CD4-positive, alpha-beta T cell treated with Interleukin-21 for 1 hour (primary cell): ENCODE results near the gene DMRT3.
A peak's percentile ranks its signal among the peaks of the same experiment; 100 is the strongest.

Source experiments
- DNase-seq: peaks from one replicate; pipeline ENCODE4 v3.0.0-alpha.2; 2020

Gene DMRT3

GRCh38 chr9:1005043-1005667, 28.7 kb downstream of the DMRT3 start:
- DNase-seq: peak; percentile 18

GRCh38 chr9:1007312-1007711, 30.9 kb downstream of the DMRT3 start:
- no peak for DNase-seq

DNA sequence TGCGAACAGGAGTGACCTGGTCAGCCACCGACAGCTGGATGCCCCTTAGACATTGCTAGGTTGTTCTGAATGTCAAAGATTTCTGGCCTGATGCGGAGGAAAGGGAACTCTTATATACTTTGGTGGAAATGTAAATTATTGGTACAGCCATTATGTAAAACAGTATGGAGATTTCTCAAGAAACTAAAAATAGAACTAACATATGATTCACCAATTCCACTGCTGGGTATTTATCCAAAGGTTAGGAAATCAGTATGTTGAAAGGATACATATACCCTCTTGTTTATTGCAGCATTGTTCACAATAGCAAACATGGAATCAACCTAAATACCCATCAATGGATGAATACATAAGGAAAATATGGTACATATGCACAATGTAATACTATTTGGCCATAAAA, 31.8 kb downstream of the DMRT3 start:
- DNase-seq: no peak

DNA sequence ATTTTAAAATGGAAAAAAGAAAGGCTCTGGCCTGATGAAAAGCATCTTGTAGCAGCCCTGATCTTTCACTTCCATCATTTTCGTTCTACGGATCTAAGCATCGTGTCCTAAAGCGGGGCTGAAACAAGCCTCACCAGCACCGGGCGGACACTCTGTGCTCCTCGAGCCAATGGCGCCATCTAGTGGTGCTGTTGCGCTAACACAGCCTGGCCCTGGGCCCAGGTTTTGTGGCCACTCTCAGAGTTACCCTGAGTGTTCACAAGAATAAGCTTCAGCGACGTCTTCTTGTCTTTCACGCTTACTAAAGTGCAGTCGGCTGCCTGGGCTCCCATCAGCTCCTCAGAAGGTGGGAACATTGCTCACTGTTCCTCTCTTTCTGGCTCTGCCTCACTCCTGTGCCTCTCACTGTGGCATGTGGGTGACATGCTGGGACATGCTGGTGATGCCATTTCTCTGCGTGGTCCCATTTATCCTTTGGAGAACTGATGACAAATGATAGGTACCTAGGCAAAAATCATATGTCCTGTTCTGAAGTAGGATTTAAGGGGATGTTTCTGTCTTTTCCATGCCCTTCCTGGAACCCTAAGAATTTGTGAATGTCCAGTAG, 32.7 kb downstream of the DMRT3 start:
- peak; percentile 68 for DNase-seq

- no peak for DNase-seq
These were observed 36.6 kb downstream of the DMRT3 start for GRCh38 chr9:1013021-1013420.

- DNase-seq: no peak
These were observed 37.8 kb downstream of the DMRT3 start for GRCh38 chr9:1014225-1014624.

- DNase-seq: no peak
These were observed 38.2 kb downstream of the DMRT3 start for GRCh38 chr9:1014640-1015039.

DNA sequence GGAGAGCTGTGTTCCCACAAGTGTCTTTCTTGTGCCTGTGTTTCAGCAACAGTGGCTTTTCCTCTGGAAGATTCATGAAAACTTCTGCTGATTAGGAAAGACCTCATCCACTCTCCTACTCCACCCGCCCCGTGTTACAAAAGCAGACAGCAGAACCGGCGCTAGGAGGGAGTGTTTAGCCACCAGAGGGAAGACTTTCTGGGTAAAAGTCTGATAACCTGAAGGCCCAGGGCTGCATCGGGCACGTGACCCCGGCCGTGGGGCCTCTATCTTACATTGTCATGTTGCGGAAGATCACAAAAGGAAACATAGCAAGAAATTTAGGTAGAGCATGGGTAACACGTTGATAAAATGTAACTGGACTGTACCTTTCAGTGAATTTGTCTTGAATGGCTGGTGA, 41.7 kb downstream of the DMRT3 start:
- peak; percentile 17 for DNase-seq

- DNase-seq: no peak
These were observed 47.7 kb downstream of the DMRT3 start for GRCh38 chr9:1024112-1024511.

- no peak for DNase-seq
These were observed 48.7 kb downstream of the DMRT3 start for GRCh38 chr9:1025131-1025530.

DNA sequence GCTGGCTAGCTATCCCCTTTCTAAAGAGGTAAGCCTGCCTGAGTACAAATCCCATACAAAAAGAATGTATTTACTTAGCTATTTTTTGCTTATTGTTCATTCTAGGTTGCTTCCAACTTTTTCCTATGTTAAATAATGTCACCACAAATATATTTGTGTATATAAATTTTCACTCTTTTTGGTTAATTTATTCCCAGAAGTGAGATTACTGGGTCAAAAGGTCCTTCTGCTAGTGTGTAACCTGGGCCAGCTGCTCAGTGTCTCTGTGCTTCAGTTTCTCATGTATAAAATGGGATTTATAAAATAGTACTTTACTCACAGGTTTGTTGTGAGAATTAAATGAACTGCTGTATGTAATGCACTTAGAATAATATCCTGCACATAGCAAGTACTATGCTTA, 49.8 kb downstream of the DMRT3 start:
- no peak for DNase-seq

- DNase-seq: no peak
These were observed 52.2 kb downstream of the DMRT3 start for GRCh38 chr9:1028501-1029190.

DNA sequence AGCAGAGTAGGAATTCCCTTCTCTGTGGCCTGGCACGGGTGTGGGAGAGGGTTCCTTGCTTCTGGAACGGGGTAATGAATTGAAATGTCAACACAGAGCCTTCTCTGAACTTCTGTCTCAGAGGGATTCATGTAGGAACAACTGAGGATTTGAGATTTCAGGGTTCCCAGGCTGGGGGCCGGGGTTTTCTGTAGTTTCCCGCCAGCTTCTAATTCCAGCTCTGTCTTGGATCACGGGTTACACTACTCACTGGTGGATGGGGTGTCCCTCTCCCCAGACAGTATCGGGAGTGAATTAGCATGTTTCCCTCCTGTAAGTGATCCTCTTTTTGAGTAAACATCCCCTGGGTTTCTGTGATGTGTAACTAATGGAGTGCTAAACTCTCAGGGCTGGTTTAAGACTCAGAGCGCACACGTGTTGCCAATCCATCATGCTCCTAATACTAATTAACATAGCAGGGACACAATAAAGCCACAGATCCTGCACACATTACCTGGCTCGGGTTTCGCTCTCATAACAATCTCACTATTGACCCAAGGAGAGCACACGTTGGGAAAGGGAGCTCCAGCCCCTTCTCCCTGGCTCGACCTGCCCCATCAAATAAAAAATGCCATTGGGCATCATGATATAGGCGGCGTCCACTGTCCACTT, 55.6 kb downstream of the DMRT3 start:
- no peak for DNase-seq

GRCh38 chr9:1034271-1034670, 57.8 kb downstream of the DMRT3 start:
- DNase-seq: no peak

GRCh38 chr9:1039589-1039988, 63.1 kb downstream of the DMRT3 start:
- DNase-seq: no peak
